DOHH2 (cell line): ENCODE data around the gene MKRN2.

ENCODE experiments used
- EZH2phosphoT487 ChIP-seq: fragments of 200-600 bp; sonication (generic); IDR thresholded peaks from 2 replicates; pipeline ENCODE4 v1.6.1; 2017; ENCODE audit warnings: borderline replicate concordance, mild to moderate bottlenecking, antibody characterized with exemption, low read length, moderate library complexity, mixed read lengths
- TF ChIP-seq, protein P1 (sequence below): fragments of 200-600 bp; sonication (generic); IDR thresholded peaks from one replicate; pipeline ENCODE4 v1.5.1; 2014; ENCODE audit warnings: antibody characterized with exemption, mild to moderate bottlenecking, low read depth, low read length; ENCODE audit not compliant: poor library complexity, severe bottlenecking

DNA sequence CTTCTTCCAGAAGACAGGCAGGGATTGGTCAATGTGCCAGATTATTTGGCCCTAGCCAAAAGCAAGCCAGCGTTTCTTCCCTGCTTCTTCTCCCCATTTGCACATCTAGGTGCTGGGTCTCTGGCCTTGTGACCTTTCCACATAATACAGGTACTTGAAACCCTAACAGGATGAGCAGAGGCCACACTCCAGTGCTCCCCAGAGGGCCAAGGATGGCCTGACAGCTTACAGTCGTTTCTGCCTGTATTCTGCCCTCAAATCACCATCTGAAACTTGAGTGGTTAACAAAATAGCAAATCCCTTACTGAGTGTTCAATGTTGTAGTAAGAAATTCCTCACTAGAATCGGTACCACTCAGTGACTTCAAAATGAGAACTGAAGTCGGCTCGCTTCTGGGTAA lies 29.1 kb downstream of the MKRN2 start:
- TF ChIP-seq, protein P1, sequence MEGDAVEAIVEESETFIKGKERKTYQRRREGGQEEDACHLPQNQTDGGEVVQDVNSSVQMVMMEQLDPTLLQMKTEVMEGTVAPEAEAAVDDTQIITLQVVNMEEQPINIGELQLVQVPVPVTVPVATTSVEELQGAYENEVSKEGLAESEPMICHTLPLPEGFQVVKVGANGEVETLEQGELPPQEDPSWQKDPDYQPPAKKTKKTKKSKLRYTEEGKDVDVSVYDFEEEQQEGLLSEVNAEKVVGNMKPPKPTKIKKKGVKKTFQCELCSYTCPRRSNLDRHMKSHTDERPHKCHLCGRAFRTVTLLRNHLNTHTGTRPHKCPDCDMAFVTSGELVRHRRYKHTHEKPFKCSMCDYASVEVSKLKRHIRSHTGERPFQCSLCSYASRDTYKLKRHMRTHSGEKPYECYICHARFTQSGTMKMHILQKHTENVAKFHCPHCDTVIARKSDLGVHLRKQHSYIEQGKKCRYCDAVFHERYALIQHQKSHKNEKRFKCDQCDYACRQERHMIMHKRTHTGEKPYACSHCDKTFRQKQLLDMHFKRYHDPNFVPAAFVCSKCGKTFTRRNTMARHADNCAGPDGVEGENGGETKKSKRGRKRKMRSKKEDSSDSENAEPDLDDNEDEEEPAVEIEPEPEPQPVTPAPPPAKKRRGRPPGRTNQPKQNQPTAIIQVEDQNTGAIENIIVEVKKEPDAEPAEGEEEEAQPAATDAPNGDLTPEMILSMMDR, result no peak
- TF ChIP-seq EZH2phosphoT487, result no peak
